Measurements from ENCODE around the gene RELL1.

- no peak for TF ChIP-seq CTCF (IDR thresholded peaks at IDR 0.05; ENCODE audit: insufficient read depth, low read depth, low read length)
- TF ChIP-seq EZH2 (IDR thresholded peaks at IDR 0.05; ENCODE audit: insufficient read depth, low read length) = no peak
Observed at GRCh38 chr4:37721995-37722638, 35.9 kb upstream of the RELL1 start.
